GM18505 (cell line): ENCODE data around the gene SH3BGRL2.
"Not testable (repeated sequence)": the region's sequence is repeated elsewhere in the genome, so short reads cannot be mapped to it uniquely, and the experiment has no call there.

Experiments used
- ATAC-seq: cut with Tn5 transposase; IDR thresholded peaks from one replicate; pipeline ENCODE4 v1.9.1; 2021; ENCODE audit not compliant: unreplicated experiment
- POLR2A ChIP-seq: IDR thresholded peaks from 4 replicates; pipeline ENCODE4 v1.6.1; 2011; ENCODE audit warnings: borderline replicate concordance; ENCODE audit not compliant: insufficient read depth, insufficient read length; ENCODE audit errors: extremely low read depth

SH3BGRL2 gene

DNA sequence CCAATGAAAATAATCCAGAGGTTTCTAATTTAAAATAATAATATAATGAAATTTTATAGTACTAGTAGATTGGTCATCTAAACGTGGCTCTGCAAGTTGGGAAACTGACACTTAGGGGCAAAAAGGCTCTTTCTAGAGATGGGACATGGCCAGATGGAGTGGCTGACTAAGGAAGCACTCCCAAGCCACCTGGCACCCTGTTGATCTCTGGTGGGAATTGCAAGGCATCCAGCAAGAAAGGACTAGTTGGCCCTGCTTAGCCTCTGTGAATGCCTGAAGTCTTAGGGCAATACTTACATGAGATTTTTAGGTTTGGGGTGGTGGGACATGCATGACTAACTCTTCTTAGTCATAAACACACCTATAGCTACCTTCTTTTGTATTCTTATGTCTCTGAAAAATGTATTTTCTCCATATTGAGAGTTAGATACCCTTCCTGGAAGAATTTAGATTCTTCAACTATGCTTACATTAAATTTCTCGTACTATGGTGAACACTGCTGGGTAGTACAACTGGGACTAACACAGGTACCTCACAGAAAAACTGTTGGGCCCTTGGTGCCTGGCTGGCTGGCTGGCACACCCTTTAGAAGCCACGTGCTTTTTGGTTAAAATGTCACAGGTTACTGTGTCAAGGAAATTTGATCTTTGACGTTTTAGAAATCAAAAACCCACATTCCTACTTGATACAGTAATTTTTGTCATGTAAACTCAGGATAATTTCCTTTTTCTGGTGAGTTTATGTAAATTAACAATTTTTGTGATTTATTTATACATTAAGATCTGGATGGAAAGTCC, 25.0 kb upstream of the SH3BGRL2 start:
- TF ChIP-seq POLR2A, result no peak
- no peak for ATAC-seq

GRCh38 chr6:79607000-79607399, 24.1 kb upstream of the SH3BGRL2 start:
- TF ChIP-seq POLR2A, result no peak
- no peak for ATAC-seq

GRCh38 chr6:79608334-79609224, 22.6 kb upstream of the SH3BGRL2 start:
- ATAC-seq, result no peak
- no peak for TF ChIP-seq POLR2A

GRCh38 chr6:79609225-79609595, 21.9 kb upstream of the SH3BGRL2 start:
- TF ChIP-seq POLR2A, result no peak
- ATAC-seq, result no peak

DNA sequence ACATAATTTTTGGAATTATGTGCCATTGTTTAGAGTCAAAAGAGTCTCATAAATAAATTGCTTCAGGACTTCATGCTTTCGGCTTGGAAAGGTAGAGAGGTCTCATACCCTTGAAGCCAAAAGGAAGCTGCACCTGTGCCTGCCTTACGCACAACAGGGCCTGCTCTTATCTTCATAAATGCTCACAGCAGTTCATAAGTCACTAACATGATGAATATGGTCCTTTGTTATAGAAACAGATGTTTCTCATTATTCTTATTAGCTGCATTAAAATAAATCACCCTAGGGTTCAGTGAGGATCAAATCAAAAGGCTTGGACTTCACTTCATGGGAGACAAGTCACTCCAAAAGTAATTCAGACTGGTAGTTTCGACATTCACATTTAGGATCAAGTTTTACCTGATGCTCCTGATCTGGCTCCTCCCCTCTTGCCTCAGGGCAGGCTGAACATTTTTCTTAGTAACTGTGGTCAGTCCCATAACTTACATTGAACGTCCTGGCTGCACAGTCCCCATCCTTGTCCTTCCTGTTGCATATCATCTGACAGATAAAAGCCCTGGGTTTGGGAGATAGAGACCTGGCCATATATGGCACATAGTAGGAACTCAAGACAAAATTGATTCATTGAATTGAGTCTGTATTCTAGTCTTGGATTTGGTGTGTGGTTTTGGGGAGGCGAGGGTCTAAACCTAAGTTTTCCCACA, 20.7 kb upstream of the SH3BGRL2 start:
- ATAC-seq, result no peak
- TF ChIP-seq POLR2A, result no peak

DNA sequence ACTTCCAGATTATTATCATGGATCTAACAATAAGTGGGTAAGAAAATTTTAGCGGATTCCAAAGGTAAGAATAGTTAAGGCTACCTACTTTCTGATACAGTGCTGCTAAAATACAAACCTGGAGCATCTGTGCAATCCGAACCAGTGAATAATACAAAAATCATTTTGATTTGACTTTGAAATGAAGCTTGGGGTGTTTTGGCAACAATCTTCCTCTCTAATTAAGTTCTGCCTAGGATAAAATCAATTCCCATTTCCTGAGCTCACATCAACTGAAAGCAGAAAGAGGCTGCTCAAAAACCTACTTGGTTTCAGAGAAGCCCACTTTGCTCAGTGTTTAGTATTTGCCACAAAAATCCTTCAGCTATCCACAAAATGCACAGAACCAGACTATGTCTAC, 18.7 kb upstream of the SH3BGRL2 start:
- ATAC-seq, result no peak

DNA sequence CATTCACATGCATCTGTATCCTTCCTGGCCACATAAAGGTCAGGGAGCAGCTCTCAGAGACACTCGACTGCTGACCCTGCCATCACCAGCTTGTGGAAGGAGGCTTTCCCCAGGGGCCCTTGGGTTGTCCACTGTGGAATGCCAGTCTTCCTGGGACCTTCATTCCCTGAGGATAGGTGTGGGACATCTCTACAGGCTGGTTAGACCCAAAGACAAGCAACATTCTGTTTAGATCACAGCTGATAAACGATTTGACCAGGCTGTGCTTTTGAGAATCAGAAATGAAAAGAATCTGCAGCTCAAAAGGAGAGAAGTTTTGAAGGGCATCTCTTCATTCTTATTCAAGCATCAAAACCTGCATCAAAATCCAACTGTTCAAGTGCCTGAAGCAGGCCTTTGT, 18.2 kb upstream of the SH3BGRL2 start:
- TF ChIP-seq POLR2A, result no peak

More for the DNA sequence above, 18.7 kb upstream of the SH3BGRL2 start:
- TF ChIP-seq POLR2A, result no peak

GRCh38 chr6:79613912-79614311, 17.2 kb upstream of the SH3BGRL2 start:
- no peak for ATAC-seq
- TF ChIP-seq POLR2A, result no peak

More for the DNA sequence above, 18.2 kb upstream of the SH3BGRL2 start:
- ATAC-seq, result no peak

DNA sequence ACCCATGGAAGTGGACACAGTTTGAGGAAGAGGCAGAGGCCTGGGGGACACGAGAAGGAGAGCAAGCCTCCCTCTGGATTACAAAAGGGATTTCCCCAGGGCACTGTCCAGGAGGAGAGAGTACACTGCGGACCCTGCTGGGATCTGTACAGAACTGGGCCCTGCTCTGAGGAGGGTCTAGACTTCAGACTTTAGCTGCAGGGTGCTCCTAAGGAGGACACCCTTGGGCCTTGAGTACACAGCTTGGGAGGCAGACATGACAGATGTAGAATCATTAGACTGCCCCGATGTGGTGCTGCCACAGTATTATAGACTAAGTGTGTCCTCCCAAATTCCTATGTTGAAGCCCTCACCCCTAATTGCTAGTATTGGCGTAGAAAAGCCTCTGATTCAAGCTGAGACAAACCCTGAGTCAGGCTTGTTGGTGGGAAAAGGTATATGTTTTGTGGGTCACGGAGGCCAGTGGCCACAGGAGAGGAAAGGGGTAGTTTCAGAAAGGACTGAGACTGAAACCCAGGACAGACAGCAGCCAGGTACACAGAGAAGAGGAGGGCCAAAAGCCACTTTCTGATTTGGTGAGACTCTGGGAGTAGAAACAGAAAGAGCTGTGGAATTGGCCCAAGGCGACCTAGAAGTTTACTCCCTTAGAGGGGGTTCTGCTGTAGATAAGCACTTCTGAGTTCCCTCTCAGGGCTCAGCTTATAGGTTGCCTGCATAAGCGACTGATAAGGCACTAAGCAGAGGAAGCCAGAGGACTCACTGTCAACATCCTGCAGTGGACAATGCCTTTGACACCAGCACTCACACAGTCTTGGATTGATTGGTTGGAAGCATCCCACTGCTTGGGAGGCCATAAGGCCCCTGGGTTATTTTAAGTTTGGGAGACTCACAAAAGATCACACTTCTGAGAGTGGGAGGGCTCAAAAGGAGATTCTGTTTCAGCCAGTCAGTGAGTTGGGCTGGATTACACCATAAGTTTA, 16.5 kb upstream of the SH3BGRL2 start:
- TF ChIP-seq POLR2A, result no peak
- ATAC-seq, result no peak

DNA sequence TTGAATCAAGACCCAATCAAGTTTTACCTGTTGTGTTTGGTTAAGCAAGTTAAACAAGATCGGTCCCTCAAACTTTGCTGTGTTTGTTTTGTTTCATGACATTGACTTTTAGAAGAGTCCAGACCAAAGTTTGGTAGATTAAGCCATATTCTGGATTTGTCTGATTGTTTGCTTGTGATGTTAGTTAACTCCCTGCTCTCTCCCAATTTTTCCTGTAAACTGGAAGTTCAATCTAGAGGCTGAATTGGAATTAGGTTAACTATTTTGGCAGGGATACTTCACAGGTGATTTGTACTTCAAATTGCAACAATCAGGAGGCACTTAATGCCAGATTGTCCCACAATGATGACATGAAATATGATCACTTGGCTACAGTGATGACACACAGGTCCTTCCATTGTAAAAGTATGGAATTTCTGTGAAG, 13.6 kb upstream of the SH3BGRL2 start:
- no peak for TF ChIP-seq POLR2A

DNA sequence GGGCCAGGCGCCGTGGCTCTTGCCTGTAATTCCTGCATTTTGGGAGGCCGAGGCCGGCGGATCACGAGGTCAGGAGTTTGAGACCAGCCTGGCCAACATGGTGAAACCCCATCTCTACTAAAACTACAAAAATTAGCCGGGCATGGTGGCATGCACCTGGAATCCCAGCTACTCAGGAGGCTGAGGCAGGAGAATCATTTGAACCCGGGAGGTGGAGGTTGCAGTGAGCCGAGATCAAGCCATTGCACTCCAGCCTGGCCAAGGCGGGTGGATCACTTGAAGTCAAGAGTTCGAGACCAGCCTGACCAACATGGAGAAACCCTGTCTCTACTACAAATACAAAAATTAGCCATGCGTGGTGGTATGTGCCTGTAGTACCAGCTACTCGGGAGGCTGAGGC, 12.7 kb upstream of the SH3BGRL2 start:
- not testable (repeated sequence) for ATAC-seq

More for the DNA sequence above, 13.6 kb upstream of the SH3BGRL2 start:
- no peak for ATAC-seq

DNA sequence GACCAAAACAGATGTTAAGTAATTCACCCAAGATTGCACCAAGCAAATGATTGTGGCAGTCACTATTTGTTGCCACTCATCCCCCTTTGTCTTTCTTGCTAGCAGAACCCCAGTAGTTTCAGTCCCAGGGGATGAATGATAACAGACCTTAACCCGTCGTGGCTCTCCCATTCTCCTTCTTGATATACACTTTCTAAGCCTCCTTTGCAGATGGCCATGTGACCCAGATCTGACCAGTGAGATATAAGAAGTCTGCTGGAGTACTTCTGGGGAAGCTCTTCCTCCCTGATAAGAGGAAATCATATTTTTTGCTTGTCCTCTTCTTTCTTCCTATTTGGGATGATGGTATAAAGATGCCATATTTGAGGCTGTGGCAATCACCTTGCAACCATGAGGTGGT, 9.6 kb upstream of the SH3BGRL2 start:
- TF ChIP-seq POLR2A, result no peak

DNA sequence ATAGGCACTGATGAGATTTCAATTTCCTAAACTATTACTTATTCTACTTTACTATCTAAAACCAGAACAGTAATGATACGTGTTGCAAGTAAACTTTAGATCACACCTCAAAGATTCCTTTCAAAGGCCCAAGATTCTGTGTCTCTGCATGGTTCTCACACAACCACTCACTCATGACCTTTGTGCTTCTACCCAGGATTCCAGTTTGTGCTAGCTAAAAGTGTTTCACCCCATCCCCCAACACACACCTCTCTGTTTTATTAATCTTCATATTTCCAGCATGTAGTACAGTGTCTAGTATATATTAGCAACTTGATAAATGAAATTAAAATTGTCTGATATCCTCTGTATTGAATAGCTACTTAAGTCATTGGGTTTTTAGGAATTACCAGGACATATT, 8.8 kb upstream of the SH3BGRL2 start:
- no peak for ATAC-seq
- no peak for TF ChIP-seq POLR2A

More for the DNA sequence above, 9.6 kb upstream of the SH3BGRL2 start:
- no peak for ATAC-seq

GRCh38 chr6:79623106-79623505, 8.0 kb upstream of the SH3BGRL2 start:
- TF ChIP-seq POLR2A, result no peak
- no peak for ATAC-seq
